HepG2 (cell line): ENCODE results near the gene HRG. TPM values are rescaled to one million over a fixed set of nuclear protein-coding genes. Genes with fewer than 3 reads are reported as not detected.

Experiments
- ARID2 ChIP-seq: sonication (generic); formaldehyde crosslinking; IDR thresholded peaks from 2 replicates; pipeline ENCODE4 v1.8.1; 2022; ENCODE audit warnings: mild to moderate bottlenecking, missing genetic modification reagents, borderline replicate concordance
- ARNT ChIP-seq: fragments of 450-650 bp; IDR thresholded peaks from 2 replicates; pipeline ENCODE4 v1.6.1; 2017
- ARNTL ChIP-seq: sonication (generic); formaldehyde crosslinking; IDR thresholded peaks from 2 replicates; pipeline ENCODE4 v1.4.0; 2020; ENCODE audit warnings: mild to moderate bottlenecking, missing genetic modification reagents
- ATM ChIP-seq: fragments of 450-650 bp; IDR thresholded peaks from 2 replicates; pipeline ENCODE4 v1.7.1; 2017; ENCODE audit warnings: mild to moderate bottlenecking, borderline replicate concordance
- CTCF ChIP-seq: sonication (generic); formaldehyde crosslinking; IDR thresholded peaks from 2 replicates; pipeline ENCODE4 v1.5.0; 2020; ENCODE audit warnings: mild to moderate bottlenecking, missing genetic modification reagents, moderate library complexity
- DPF2 ChIP-seq: sonication (generic); formaldehyde crosslinking; IDR thresholded peaks from 2 replicates; pipeline ENCODE4 v1.4.0; 2020; ENCODE audit warnings: mild to moderate bottlenecking, low read depth, missing genetic modification reagents, borderline replicate concordance
- JUNB ChIP-seq: sonication (generic); formaldehyde crosslinking; IDR thresholded peaks from 2 replicates; pipeline ENCODE4 v1.8.0; 2022; ENCODE audit warnings: missing genetic modification reagents, mild to moderate bottlenecking, borderline replicate concordance
- JUND ChIP-seq: sonication (generic); formaldehyde crosslinking; IDR thresholded peaks from 2 replicates; pipeline ENCODE4 v1.8.0; 2022; ENCODE audit warnings: mild to moderate bottlenecking, missing genetic modification reagents
- KDM5A ChIP-seq: fragments of 200-600 bp; sonication (generic); IDR thresholded peaks from 2 replicates; pipeline ENCODE4 v1.7.0; 2018; ENCODE audit warnings: antibody characterized with exemption, mild to moderate bottlenecking, low read length, borderline replicate concordance
- KMT2B ChIP-seq: IDR thresholded peaks from 2 replicates; pipeline ENCODE4 v1.6.1; 2016; ENCODE audit warnings: missing genetic modification reagents, missing compliant biosample characterization
- MAF1 ChIP-seq: sonication (generic); formaldehyde crosslinking; IDR thresholded peaks from 2 replicates; pipeline ENCODE4 v1.5.0; 2020; ENCODE audit warnings: missing genetic modification reagents, borderline replicate concordance
- SATB2 ChIP-seq: sonication (generic); formaldehyde crosslinking; IDR thresholded peaks from 2 replicates; pipeline ENCODE4 v1.5.0; 2020; ENCODE audit warnings: missing genetic modification reagents
- SNAPC2 ChIP-seq: sonication (generic); formaldehyde crosslinking; IDR thresholded peaks from 2 replicates; pipeline ENCODE4 v1.8.1; 2022; ENCODE audit warnings: mild to moderate bottlenecking, missing genetic modification reagents
- ZBTB39 ChIP-seq: sonication (generic); formaldehyde crosslinking; IDR thresholded peaks from 2 replicates; pipeline ENCODE4 v1.5.0; 2020; ENCODE audit warnings: missing genetic modification reagents
- ZBTB4 ChIP-seq: sonication (generic); formaldehyde crosslinking; IDR thresholded peaks from 2 replicates; pipeline ENCODE4 v1.4.0; 2020; ENCODE audit warnings: missing genetic modification reagents, mild to moderate bottlenecking, borderline replicate concordance
- ZNF225 ChIP-seq: sonication (generic); formaldehyde crosslinking; IDR thresholded peaks from 2 replicates; pipeline ENCODE4 v1.4.0; 2020; ENCODE audit warnings: mild to moderate bottlenecking, missing genetic modification reagents
- ZNF317 ChIP-seq: sonication (generic); formaldehyde crosslinking; IDR thresholded peaks from 2 replicates; pipeline ENCODE4 v1.5.0; 2020; ENCODE audit warnings: mild to moderate bottlenecking, missing genetic modification reagents
- ZNF343 ChIP-seq: sonication (generic); formaldehyde crosslinking; IDR thresholded peaks from 2 replicates; pipeline ENCODE4 v1.4.0; 2020; ENCODE audit warnings: mild to moderate bottlenecking, missing genetic modification reagents
- ZNF354B ChIP-seq: sonication (generic); formaldehyde crosslinking; IDR thresholded peaks from 2 replicates; pipeline ENCODE4 v1.8.0; 2022; ENCODE audit warnings: mild to moderate bottlenecking, missing genetic modification reagents
- ZNF552 ChIP-seq: sonication (generic); formaldehyde crosslinking; IDR thresholded peaks from 2 replicates; pipeline ENCODE4 v1.9.0; 2022; ENCODE audit warnings: missing genetic modification reagents, mild to moderate bottlenecking, borderline replicate concordance
- ZNF580 ChIP-seq: IDR thresholded peaks from 2 replicates; pipeline ENCODE4 v1.6.1; 2016; ENCODE audit warnings: low read depth, borderline replicate concordance
- polyA plus RNA-seq, 8 experiments: library from polyadenylated mRNA; depleted of rRNA in 3 of 8; stranded (reverse) in 7 of 8; unstranded in 1 of 8; fragments of >200 nt; fragmentation: Illumina TruSeq in 4 of 8; extraction: Trizol in 4 of 8; gene quantifications; 2 replicates each; pipeline versions ENCODE4 v1.2.1 to v1.2.3, GENCODE V29; 2011 to 2016; ENCODE audit warnings: low read depth in 4 of 8, missing spikeins in 1 of 8, mixed read lengths in 1 of 8; ENCODE audit not compliant: insufficient read depth in 1 of 8
- total RNA-seq, 5 experiments: library from RNA; depleted of rRNA; stranded (reverse); fragments of >200 nt; fragmentation: Illumina TruSeq; extraction: Trizol; gene quantifications; 2 replicates each; pipeline ENCODE4 v1.2.3, GENCODE V29; 2016; ENCODE audit warnings: low read depth in 1 of 5

HRG gene
- total and polyA plus RNA-seq, 2 of the 13 experiments (the other 11 are each of a cell fraction or from before 2014, with no cell fraction given): 0.09 to 0.11 TPM

- no peak for TF ChIP-seq JUND (CRISPR knock-in tag)
- TF ChIP-seq ZBTB4 (CRISPR knock-in tag): peak; percentile 98; the same call in 1 of the 2 replicates
- TF ChIP-seq ZNF225 (CRISPR knock-in tag): no peak
- TF ChIP-seq ARNT: no peak
- no peak for TF ChIP-seq JUNB (CRISPR knock-in tag)
- peak; percentile 66; the same call in 1 of the 2 replicates for TF ChIP-seq ZNF580 (CRISPR knock-in tag)
- no peak for TF ChIP-seq ARID2
- TF ChIP-seq KDM5A: no peak
- no peak; the same call in 1 of the 2 replicates for TF ChIP-seq KMT2B (CRISPR knock-in tag)
- no peak for TF ChIP-seq ZBTB39 (CRISPR knock-in tag)
- TF ChIP-seq ZNF354B (CRISPR knock-in tag): peak; percentile 16; the same call in 1 of the 2 replicates
- TF ChIP-seq ZNF343 (CRISPR knock-in tag): no peak
- no peak for TF ChIP-seq ATM
- TF ChIP-seq MAF1 (CRISPR knock-in tag): no peak
- TF ChIP-seq CTCF (CRISPR knock-in tag): peak; percentile 85
- no peak for TF ChIP-seq ZNF552 (CRISPR knock-in tag)
- 0 out of 2 replicates have a peak, but pooled peaks have one; percentile 49 for TF ChIP-seq SATB2 (CRISPR knock-in tag)
- 0 out of 2 replicates have a peak, but pooled peaks have one; percentile 77 for TF ChIP-seq SNAPC2 (CRISPR knock-in tag)
- TF ChIP-seq ZNF317: no peak
- 0 out of 2 replicates have a peak, but pooled peaks have one; percentile 13 for TF ChIP-seq DPF2 (CRISPR knock-in tag)
- no peak for TF ChIP-seq ARNTL (CRISPR knock-in tag)
Measured at GRCh38 chr3:186617036-186617946, 48.5 kb upstream of the HRG start (continued).
